GDM1 (cell line): ENCODE data around the gene PFDN4.

Source experiments
- DNase-seq: peaks from one replicate; lab custom pipeline; 2025; lab: John Stamatoyannopoulos, UW

PFDN4 gene

DNA sequence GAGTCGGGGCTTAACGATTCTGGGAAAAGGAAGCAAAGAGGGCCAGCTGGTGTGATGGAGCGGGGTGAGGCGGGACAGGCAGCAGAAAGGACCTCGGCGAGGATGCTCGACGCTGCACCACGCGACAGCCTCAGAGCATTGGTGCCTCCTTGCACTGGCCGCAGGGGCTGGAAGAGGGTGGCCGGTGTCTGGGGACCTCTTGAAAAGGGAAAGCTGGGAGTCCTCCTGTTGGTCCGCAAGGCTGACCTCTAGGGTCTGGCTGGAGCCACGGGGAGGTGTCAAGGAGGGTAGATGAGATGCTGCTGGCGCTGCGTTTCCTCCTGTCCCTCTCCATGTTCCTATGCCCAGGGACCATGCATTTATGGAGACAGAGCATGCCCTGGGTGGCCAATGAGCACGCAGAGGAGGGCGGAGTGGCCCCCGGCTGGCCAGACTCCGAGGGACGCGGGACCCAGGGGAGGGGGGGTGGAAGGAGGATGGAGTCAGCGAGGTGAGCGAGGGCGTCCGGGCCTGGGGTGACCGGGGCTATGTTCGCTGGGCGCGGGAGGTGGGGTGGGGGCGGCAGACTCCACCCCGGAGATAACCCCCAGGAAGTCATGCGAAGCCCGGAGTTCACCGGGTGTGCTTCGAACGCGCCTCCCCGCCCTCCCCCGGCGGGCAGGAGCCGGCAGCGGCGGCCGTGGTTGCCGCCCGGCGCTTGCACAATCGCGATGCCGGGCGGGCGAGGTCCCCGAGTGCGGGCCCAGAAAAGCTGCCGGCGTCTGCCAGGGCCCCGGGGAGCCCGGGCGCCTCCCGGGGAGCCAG, 34.0 kb upstream of the PFDN4 start, which contains the start of gene CYP24A1:
TSS of gene CYP24A1 (minus strand) at position 334 of the 804 bp plus-strand sequence. CDS start 407 bp downstream, outside the sequence.
- no peak for DNase-seq

DNA sequence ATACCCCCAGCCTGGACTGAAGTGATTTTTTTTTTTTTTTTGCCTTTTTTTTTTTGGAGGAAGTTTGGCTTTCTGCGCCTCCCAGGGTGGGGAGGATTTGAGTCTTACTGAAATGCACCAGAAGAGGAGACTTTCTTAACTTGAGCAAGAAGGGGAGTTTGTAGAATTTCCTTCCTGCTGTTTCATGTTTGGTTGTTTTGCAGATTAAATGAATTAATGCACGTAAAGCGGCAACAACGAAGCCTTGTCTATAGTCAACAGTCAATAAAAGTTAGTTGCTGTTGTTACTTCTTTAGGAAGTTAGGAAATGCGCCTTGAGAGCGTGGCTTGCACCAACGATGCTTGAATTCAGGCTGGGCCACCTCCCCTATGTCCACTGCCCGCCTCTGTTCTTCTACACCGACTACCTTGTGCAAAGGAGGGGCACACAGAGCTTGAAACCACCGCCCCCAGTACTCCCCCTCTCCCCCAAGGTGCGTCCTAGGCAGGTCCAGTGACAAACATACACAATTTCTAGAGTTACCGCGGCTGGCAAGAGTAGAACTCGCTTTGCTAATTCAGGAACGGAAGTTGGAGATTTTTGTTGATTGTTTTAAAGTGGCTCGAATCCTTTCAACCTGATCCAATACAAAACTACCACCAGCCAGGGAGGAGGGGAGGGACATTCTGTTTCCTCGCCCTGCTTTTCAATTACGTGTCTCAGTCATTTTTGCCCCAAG, 33.3 kb upstream of the PFDN4 start:
- DNase-seq = no peak

DNA sequence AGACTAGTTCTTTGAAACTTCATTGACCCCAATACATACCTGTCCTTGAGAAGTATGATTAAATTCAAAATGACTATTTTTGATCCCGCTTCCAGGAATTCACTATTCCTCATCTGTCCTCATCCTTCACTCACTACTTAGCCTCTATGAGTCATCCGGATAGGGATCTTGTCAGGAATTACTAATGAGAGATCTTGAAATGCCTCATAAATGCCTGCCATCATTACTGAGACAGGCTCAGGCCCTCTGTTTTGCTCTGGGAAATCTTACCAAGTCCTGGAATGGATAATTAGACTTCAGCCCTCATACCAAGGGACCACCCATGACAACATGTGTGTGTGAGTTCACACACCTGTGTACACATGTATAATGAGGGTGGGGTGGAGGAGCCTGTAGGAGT, 31.3 kb upstream of the PFDN4 start:
- DNase-seq = no peak

DNA sequence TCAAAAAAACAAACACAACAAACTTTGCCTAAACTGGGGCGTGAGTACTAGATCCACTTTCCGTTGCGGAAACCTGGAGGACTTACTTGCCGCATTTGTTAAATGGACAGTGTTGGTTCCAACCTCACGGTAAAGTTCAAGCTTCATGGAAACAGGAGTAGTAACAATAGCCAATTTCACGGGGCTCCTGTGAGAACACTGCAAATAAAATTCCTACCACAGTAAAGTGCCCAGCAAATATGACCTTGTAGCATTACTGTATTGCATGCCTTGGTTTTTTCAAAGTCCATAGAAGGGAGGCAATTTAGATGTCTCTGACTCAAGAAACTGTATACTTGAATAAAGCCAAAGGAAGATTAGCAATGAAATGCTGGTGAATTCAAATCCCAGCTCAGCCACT, 30.5 kb upstream of the PFDN4 start:
- DNase-seq = no peak

DNA sequence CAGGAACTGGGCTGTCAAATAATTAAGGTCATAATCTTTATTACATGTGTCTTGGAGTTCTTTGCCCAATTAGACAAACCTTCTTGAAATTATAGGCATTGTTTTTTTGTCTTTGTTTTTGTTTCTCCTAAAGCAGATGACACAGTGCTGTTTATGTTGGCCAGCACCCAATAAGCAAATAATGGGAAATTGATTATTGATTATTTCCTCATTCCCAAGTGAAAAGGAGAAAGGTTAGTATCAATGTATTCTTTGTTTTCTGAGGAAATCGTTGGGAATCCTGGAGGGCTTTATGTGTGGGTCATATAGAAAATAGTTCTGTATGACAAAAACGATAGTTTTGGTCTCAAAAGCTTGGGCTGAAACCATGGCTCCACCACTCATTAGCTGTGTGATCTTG, 29.6 kb upstream of the PFDN4 start:
- DNase-seq = no peak

DNA sequence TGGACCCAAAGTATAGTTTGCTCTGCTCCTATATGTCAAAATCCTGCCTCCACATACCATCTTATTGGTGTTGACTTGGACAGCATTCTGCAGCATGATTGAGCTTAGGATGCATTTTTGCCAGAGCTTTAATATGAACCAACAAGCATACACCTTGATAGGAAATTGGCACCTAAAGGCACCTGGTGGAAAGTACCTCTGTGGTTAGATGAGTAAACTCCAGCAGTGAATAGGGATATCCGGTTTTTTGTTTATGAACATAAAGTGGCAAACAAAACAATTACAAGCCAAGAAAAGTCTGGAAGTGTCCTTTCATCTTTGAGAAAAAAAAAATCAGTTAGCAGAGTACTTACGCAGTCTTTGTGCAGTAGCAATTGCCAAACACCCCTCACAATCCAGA, 27.9 kb upstream of the PFDN4 start:
- no peak for DNase-seq

DNA sequence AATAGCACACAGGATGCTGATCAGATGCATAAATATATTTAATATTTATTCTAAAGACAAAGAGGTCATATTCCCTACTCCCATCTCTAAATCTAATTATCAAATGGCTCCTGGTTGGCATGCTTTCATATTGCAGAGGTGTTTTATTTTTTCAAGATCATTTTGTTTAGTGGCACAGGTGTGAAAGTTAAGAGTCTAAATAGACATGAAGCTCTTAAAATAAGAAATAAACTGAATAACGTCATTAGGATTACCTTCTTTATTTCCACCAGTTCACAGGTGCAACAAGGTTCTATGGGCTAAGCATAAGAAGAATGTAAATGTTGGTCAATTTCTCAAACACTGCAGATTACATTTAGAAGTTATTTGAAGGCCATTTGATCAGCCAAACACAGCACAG, 27.0 kb upstream of the PFDN4 start:
- DNase-seq = no peak

DNA sequence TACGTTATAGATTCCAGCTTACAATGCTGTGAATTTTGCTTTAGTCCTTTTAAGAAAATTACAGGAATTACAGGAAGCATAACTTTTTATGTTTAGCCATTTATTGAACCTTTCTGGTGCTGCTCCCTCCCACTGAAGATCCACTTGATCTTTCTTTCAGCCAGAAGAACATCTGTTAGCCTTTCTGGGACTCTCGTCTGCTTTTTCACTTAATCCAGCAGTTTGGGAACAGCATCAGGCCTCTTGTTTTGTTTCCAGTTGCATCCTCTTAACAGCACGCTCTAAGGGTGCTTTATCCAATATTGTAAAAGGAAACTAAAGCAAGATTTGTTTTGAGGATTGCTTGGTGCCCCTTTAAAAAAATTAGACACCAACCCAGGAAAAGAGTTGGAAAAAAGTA, 23.8 kb upstream of the PFDN4 start:
- no peak for DNase-seq

DNA sequence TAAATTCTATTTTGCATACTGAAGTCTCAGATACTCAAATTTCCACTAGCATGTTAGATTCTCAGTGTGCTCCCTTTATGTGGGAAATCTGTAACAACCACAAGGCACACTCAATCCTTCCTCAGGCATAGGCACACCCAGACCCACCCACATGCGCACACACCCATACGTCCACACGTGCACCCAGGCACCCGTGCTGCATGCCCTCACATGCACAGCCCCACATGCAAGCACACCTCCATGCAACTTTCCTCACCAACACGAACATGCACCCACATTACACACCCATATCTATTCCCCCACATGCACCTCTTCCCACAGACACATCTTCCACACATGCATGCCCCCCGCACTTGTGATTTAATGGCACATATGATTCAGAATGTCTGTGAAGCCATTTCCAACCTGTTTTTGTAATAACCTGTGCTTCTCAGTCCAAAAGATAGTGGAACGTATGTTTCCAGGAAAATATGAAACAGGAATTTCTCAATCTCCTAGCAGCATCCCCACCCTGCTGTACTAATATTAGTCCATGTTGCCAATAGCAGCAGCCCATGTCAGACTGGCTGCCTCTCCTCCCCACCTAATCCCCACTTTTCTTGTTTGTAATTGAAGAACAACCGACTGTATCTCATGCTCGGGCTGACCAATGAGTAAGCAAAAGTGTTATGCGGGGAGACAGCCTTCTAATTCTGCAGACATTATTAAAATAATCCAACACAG, 22.8 kb upstream of the PFDN4 start:
- no peak for DNase-seq

DNA sequence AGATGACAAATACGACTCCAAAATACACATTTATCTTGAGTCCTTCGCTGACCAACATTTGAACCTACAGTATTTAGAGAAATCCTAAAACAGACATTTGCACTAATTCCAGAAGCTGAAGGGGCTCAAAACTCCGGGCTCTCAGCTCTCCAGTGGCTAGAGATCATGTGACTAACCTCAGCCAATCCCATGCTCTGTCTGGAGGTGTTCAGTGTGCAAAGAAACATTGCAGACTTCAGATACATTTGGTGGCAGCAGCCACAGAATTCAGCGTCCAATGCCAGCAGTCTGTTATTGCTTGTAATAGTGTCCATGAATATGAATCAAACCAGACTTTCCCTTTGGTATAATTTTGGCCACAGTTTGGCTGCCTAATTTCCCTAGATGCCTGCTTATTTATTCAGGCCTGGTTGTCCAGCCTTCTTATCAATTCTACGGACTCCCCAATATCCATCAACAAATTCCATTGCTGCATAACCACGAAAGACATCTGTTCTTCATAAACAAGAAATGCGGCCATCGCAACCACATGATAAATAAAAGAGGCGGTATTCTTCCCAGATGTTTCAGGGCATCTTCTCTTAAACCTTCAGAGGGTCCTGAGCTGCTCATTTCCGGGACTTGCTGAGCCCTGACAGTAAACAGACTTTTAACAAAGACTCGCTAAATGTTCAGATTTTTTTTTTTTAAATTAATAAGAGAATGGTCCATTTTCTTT, 19.6 kb upstream of the PFDN4 start:
- no peak for DNase-seq

DNA sequence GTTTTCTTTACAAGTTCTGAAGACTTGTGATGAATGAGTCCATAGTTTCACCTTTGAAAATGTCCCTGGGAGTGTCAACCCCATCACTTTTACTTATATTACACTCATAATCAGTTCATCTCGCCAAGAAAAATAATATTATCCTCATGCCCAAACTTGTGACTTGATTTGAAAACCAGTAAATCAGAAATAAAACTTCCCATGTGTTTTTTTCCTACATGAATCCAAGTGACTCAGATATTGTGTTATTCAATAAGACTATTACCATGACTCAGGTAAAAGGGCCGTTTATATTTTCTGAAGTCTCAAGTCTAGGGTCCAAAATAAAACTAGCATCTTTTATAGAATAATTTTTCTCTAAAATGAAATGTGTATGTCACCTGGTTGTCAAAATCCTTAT, 18.3 kb upstream of the PFDN4 start:
- DNase-seq = no peak

DNA sequence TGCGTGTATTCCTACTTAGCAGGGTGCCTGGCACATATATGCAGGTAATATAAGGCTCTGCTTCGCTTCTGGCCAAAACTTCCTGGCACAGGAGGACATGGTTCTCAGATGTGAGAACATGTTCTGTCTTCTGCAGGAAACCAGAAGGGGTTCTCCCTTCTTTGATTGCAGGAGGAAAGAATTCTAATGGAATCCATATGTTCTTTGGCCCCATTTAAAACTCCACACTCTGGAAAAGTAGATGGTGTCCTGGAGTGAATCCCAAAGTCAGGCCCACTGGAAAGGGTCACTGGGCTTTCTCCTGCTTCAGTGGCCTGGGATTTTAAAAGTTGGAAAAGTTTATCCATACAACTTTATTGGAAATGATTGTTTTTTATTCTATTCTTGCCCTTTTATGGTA, 17.7 kb upstream of the PFDN4 start:
- no peak for DNase-seq

DNA sequence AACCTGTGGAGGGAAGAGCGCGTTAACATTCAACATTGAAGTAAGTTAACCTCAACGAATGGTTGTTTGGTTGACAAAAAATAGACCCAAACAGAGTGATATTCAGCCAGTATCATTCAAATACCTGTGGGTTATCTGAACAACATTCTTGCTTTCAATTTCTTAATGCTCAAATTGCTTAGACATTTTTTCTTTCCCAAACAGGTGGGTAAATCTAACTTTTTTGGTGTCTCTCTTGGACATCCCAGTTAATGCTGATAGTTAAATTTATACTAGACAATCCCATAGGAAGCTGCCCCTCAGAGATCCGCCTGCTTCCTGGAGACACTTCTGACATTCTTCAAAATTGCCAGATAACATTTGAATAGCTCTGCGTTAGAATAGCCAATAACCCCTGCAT, 14.1 kb upstream of the PFDN4 start:
- DNase-seq = no peak

DNA sequence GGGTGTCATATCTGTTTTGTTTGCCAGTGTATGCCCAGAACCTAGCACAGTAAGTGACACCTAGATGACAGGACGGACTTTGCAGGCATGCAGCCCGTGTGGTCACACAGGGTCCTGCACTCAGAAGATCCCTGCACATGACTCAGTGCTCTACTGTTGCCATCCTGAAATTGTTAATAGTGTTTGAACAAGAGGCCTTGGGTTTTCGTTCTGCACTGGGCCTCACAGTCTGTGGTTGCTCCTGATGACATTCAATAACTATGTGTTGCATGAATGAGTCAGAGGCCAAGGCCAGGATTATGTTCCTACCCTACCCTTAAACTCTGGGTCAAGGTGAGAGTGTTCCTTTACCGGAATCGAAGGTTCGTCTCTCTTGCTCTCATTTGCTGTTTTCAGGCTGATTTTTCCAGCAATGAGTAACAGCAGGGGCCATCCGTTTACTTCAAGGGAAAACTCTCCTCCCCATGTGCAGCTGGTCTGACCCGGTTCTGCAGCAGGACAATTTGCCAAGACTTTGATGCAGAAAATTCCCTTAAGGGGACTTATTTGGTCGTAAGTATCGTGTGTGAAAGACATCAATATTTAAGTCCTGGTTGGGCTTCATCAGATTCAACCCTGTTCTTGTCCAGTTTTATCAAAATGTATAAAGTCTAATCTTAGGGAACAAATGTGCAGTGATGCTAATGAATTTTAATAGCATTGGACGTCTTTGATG, 13.0 kb upstream of the PFDN4 start:
- no peak for DNase-seq

DNA sequence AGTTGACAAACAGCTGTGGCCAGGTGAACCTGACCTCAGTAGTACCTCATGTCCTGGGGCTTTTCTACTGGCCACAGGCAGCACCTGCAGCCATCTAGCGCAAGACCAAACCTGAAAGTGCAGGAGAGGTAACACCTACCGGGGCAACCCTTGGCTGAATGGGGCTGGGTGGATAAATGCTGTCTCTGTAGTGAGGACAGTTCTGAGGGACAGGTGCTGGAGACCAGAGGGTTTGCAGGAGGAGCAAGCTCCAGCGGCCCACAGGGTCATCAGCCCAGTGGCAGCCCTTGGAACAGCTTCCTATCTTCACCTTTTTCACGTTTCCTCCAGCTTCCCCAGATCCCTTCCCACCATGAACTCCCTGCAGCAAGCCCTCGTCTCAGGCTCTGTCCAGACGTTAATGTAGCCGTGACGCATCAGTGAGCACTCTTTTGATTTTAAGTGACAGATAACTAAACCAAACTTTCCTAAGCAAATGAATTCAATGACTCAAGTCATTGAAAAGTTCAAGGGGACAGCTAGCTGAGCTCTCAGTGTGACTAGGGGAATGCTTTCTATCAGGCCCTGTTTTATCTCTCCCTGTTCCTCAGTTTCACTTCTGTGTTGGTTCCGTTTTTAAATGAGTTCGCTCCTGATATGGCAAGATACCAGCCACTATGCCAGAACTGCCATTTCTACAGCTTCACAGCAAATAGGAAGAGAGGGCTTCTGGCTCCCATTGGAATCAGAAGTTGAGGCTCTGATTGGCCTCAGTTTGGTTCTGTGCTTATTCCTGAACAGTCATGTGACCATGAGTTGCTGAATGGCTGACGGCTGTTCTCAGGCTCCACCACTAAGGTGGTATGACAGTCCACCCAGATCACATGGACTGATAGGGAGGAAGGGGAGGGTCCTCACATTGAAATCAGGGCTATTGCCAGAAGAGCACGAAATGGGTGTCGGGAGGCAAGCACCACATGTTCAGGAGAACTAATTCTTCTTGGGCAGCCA, 12.1 kb upstream of the PFDN4 start:
- DNase-seq = no peak

DNA sequence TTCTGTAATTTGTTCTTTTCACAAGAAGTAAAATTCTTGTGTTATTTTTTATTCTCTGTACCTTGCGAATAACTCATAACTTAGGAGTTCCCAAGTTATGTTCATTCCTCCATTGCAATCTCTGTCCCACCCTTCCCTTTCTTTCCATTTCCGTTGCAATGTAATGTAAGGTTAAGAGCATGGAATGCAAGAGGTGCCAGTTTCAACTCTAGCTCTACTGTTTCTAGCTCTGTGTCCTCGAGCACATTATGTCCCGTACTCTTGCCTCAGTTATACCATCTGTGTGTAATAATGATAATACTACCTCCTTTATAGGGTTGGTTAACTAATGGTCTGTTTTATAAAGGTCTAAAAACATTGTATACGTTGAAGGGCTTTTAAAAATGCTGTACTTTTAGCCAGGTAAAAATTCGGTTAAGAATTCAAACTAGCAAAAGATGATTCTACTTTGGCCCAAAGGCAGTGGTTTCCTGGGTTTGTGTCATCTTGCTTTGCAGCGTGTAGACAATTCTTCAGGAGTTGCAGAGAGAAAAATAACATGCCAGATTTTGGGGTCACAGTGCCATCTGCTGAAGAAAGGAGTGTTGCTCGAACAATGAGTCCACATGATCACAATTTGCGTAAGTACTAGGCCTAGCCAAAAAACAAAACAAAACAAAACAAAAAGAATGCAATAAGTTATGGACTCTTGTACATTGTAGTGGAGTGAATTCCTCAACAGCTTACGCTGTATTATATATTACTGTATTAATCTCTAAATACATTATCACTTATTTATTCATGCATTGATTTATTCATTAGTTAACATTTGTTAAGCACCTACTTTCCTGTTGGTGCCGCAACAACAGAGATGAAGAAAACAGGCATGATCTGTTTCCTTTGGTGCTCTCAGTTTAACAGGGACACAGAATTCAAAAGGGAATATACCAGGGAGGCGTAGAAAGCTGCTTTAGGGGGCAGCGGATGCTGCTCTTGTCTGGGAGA, 10.0 kb upstream of the PFDN4 start:
- no peak for DNase-seq

DNA sequence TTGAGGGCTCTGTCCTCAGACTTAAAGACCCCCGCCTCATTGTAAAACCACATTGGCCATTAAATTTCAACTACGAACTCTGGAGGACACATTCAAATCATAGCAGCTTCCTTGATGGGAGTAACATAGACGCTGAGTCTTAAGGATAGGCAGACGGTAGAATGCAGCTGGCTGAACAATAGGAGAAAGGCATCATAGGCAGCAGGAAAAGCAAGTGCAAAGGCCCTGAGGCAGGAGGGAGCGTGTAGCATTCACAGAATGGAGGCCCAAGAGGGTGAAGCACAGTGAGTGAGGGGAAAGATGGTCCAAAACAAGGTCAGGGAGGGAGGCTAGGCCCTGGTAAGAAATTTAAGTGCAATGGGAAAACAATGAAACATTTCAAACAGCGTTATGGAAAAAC, 8.6 kb upstream of the PFDN4 start:
- no peak for DNase-seq

DNA sequence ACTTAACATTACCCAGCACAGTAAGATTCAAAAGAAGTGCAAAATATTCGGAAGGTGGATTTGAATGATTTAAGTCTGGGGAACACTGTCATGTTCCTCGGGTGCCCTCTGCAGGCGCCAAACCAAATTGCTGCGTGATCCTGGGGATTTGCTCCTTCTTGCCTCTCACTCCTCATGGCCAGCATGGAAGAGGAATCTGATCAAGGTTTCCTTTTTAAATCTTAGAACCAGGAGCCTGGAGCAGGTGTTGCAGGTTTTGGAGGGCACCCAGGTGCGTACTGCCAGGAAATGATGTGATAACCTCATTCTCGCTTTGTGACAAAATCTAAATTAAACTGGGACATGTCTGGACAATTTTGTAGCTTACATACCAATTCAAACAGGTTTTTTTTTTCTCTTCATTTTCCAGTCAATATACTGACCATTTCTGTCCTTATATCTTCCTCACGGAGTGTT, 8.1 kb upstream of the PFDN4 start:
- DNase-seq = peak; percentile 56
